ENCODE data around the gene PLPP3. TPM values are rescaled to one million over a fixed set of nuclear protein-coding genes. Genes with fewer than 3 reads are reported as not detected.

The PLPP3 gene
- polyA plus RNA-seq, 4 donors: 1.6 to 71.6 (median 23.1) TPM

DNA sequence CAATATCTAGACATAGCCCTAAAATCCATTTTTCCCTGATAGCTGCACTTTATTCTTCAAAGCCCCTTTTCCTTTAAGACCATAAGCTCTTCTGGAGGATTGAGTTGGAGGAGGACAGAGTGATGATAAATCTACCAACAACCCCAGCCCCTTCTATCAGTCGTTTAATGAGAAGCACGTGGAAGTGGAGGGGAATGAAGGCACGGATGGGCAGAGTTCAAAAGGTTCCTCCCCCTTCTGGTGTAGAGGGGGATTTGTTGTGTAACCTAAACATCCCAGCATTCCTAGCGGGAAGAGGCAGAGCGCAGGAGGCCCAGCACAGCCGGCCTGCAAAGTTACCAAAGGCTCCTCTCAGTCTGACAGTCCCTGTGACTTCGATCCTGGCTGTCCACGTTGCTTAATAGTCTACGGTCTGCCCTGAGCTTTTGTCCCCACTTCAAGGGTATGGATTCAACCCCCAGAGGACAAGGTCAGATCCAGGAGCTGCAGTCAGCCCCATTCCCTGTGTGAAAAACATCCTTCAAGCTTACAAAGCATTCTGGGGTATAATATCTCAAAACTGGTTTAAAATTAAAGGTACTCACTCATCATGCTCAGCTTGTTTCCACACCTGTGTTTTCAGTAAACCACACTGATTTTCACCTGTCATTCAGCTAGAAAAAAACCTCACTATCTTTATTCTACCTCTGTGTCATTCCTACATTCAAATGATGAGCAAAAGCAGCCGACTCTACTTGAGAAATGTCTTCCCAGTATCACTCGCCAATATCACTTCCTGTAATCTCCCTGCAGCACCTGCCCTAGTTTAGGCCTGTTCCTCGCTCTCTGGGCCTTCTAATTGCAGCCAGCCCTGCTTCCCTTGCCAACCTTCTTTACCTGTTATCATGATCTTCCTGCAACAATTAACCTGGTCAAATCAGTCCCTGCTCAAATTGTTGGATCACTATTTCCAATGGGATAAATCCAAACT lies 117.9 kb downstream of the PLPP3 start:
- Histone ChIP-seq H3K9me3 (ENCODE audit: control insufficient read depth in 2 of 2, insufficient read depth in 1 of 2, low read depth in 1 of 2, low read length in 1 of 2) (no peaks in the 10 kb centered on the region), H3K4me1 (ENCODE audit: control insufficient read depth in 3 of 3, insufficient read depth in 2 of 3, low read depth in 1 of 3, low read length in 2 of 3) (peaks cover 0 to 8% (median 3%) of the 10 kb centered on the region in 3 donors), H3K27me3 (ENCODE audit: control insufficient read depth in 3 of 3, insufficient read depth in 3 of 3, low read length in 3 of 3) (no peaks in the 10 kb centered on the region), H3K27ac (ENCODE audit: low read depth in 1 of 3, low read length in 2 of 3) (peak overlapping the region in 1 of 3 donors; percentile 60), H3K36me3 (ENCODE audit: control insufficient read depth in 3 of 3, insufficient read depth in 2 of 3, low read depth in 1 of 3, low read length in 3 of 3) (no peaks in the 10 kb centered on the region), H3K4me3 (ENCODE audit: low read depth in 1 of 3, low read length in 3 of 3) (no peak overlapping the region)
- 55 to 62% (median 56%) methylated on average over 12 of the region's 12 CpGs for WGBS, 3 donors
- FAIRE-seq (no peak), DNase-seq (peak in 1 of 2 donors; percentile 76)

DNA sequence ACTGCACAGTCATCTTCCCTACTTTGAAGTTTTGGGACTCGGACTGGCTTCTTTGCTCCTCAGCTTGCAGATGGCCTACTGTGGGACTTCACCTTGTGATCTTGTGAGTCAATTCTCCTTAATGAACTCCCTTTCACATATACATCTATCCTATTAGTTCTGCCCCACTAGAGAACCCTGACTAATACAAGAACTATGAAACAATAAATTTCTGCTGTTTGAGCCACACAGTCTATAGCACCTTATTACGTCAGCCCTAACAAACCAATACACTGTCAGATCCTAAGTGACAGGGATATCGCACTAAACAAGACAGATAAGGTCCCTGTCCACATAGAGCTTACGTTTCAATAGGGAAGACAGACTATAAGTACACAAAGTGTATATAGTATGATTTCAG lies 120.1 kb downstream of the PLPP3 start:
- WGBS, 3 donors: 73 to 94% (median 92%) methylated on average over 4 of the region's 4 CpGs
- Histone ChIP-seq H3K4me3 (ENCODE audit: low read depth in 1 of 3, low read length in 3 of 3) (no peak overlapping the region), H3K36me3 (ENCODE audit: control insufficient read depth in 3 of 3, insufficient read depth in 2 of 3, low read depth in 1 of 3, low read length in 3 of 3) (no peaks in the 10 kb centered on the region), H3K4me1 (ENCODE audit: control insufficient read depth in 3 of 3, insufficient read depth in 2 of 3, low read depth in 1 of 3, low read length in 2 of 3) (peaks cover 0 to 8% (median 4%) of the 10 kb centered on the region in 3 donors), H3K27ac (ENCODE audit: low read depth in 1 of 3, low read length in 2 of 3) (no peak overlapping the region), H3K27me3 (ENCODE audit: control insufficient read depth in 3 of 3, insufficient read depth in 3 of 3, low read length in 3 of 3) (no peaks in the 10 kb centered on the region), H3K9me3 (ENCODE audit: control insufficient read depth in 2 of 2, insufficient read depth in 1 of 2, low read depth in 1 of 2, low read length in 1 of 2) (no peaks in the 10 kb centered on the region)
- DNase-seq: no peak
- no peak for FAIRE-seq

DNA sequence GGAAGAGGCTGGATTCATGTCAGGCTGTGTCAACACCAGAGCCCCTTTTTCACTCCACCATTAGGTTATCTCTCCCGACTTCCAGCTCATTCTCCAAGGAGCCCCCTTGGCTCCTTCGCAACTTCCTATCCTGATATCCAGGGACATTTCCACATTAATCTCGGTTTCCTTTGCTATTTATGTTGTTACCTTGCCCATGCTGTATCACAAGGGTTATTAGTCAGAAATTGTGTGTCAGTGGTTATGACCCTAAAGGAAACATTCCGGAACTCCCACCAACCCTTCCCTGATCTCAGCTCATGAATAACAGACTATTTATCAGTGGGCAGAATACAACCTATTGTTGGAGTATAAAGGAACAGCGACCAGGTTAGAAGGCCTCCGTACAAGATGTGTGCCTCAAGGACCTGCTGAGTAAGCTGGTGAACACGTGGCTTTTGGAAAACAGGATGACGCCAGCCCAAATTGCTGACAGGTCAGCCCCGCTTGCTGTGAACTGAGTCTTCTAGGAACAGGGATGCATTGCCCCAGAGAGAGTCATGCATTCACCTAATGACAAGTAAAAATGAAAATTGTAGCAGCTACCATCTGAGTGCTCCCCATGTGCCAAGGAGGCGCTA lies 121.5 kb downstream of the PLPP3 start:
- FAIRE-seq: no peak
- peaks cover 0 to 19% (median 4%) of the 10 kb centered on the region in 3 donors for H3K4me1 ChIP-seq (ENCODE audit: control insufficient read depth in 3 of 3, insufficient read depth in 2 of 3, low read depth in 1 of 3, low read length in 2 of 3)
- WGBS, 3 donors: 86 to 93% (median 88%) methylated on average over 10 of the region's 10 CpGs

DNA sequence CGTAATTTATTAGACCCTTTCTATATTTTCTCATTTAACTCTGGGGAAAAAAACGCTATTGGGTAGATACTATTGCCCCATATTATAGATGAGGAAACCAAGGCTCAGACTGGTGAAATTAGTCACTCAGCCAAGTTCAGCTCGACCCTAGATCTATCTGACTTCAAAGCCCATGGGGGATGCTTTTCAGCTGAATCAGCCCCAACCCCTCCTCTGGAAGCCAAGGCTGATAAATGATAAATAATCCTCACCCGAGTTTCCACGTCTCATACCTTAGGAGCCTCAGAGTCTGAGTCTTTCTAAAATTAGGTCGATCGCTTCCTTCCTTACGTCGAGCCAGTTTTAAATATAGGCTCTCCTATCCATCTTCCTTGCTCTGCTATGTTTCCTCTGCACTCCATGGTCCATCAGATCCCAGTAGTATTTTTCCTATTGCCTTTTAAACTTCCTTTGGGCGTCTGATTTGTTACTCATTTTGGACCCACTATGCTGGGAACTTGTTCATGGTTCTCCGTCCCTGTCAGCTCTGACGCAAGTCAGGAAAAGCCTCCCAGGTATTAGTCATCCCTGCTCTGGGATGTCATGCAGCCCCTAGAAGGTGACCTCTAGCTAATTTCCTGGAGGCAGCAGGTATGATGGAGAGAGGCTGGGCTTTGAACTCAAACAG lies 122.8 kb downstream of the PLPP3 start:
- DNase-seq (no peak), FAIRE-seq (no peak)
- WGBS, 3 donors: 69 to 86% (median 86%) methylated on average over 12 of the region's 12 CpGs
- no peaks in the 10 kb centered on the region for H3K27me3 ChIP-seq (ENCODE audit: control insufficient read depth in 3 of 3, insufficient read depth in 3 of 3, low read length in 3 of 3)
- H3K9me3 ChIP-seq (ENCODE audit: control insufficient read depth in 2 of 2, insufficient read depth in 1 of 2, low read depth in 1 of 2, low read length in 1 of 2): no peaks in the 10 kb centered on the region
- peaks cover 0 to 26% (median 9%) of the 10 kb centered on the region in 3 donors for H3K4me1 ChIP-seq (ENCODE audit: control insufficient read depth in 3 of 3, insufficient read depth in 2 of 3, low read depth in 1 of 3, low read length in 2 of 3)
- no peak overlapping the region for H3K4me3 ChIP-seq (ENCODE audit: low read depth in 1 of 3, low read length in 3 of 3)
- H3K36me3 ChIP-seq (ENCODE audit: control insufficient read depth in 3 of 3, insufficient read depth in 2 of 3, low read depth in 1 of 3, low read length in 3 of 3): no peaks in the 10 kb centered on the region
- H3K27ac ChIP-seq (ENCODE audit: low read depth in 1 of 3, low read length in 2 of 3): no peak overlapping the region

More for the DNA sequence above, 121.5 kb downstream of the PLPP3 start:
- Histone ChIP-seq H3K4me3 (ENCODE audit: low read depth in 1 of 3, low read length in 3 of 3) (no peak overlapping the region), H3K27me3 (ENCODE audit: control insufficient read depth in 3 of 3, insufficient read depth in 3 of 3, low read length in 3 of 3) (no peaks in the 10 kb centered on the region), H3K9me3 (ENCODE audit: control insufficient read depth in 2 of 2, insufficient read depth in 1 of 2, low read depth in 1 of 2, low read length in 1 of 2) (no peaks in the 10 kb centered on the region), H3K36me3 (ENCODE audit: control insufficient read depth in 3 of 3, insufficient read depth in 2 of 3, low read depth in 1 of 3, low read length in 3 of 3) (no peaks in the 10 kb centered on the region), H3K27ac (ENCODE audit: low read depth in 1 of 3, low read length in 2 of 3) (no peak overlapping the region)
- no peak for DNase-seq

DNA sequence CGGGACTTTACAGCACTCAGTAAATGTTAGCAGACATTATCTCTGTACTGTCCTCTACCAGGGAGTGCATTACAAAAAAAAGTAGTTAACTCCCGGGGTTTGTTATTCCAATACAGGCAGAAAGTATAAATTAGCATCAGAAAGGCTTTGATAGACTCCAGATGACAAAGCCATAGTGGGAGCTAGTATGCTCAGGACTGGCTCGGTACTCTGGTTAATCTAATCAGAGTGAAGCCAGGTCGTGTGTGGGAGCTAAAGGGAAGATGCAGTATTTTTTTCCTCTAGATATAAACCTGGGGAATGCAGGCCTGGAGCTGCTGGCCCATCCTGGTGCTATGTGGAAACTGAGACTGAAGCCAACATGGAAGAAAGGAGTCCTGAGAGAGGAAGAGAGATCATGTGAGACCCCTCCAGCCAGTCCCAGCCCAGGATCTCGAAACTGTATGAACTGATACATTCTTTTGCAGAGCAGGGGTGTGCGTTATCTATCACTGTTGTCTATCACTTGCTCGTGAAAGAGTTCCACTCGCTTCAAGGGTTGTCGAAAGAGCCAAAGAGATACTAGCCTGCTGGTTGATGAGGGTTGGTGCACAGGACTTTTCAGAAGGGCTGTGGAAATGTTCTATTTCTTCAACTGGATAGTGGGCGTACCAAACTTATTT lies 125.8 kb downstream of the PLPP3 start:
- Histone ChIP-seq H3K27ac (ENCODE audit: low read depth in 1 of 3, low read length in 2 of 3) (peak overlapping the region in 1 of 3 donors; percentile 50), H3K4me3 (ENCODE audit: low read depth in 1 of 3, low read length in 3 of 3) (no peak overlapping the region), H3K36me3 (ENCODE audit: control insufficient read depth in 3 of 3, insufficient read depth in 2 of 3, low read depth in 1 of 3, low read length in 3 of 3) (no peaks in the 10 kb centered on the region), H3K4me1 (ENCODE audit: control insufficient read depth in 3 of 3, insufficient read depth in 2 of 3, low read depth in 1 of 3, low read length in 2 of 3) (peaks cover 5 to 52% (median 11%) of the 10 kb centered on the region in 3 donors), H3K9me3 (ENCODE audit: control insufficient read depth in 2 of 2, insufficient read depth in 1 of 2, low read depth in 1 of 2, low read length in 1 of 2) (no peaks in the 10 kb centered on the region), H3K27me3 (ENCODE audit: control insufficient read depth in 3 of 3, insufficient read depth in 3 of 3, low read length in 3 of 3) (no peaks in the 10 kb centered on the region)
- 82 to 89% (median 85%) methylated on average over 10 of the region's 10 CpGs for WGBS, 3 donors
- FAIRE-seq: no peak
- no peak for DNase-seq

DNA sequence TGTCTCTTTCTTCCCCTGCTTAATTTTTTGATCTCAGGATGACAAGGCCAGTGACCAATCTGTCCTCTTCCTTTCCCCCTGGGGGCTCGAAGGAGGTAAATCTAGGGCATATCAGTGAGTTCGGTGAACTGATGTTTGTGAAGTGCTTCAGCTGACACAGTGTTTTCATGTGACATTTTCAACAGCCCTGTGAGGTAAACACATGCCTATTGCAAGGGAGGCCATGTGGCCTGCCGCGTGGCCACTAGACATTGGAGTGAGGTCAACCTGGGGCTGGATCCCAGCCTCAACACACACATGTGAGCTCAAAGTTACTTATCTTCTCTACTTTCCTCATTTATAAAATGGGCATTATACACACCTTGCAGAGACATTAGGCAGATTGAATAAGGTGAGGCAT lies 126.3 kb downstream of the PLPP3 start:
- DNase-seq (peak in 1 of 2 donors; percentile 57), FAIRE-seq (no peak)
- H3K27ac ChIP-seq (ENCODE audit: low read depth in 1 of 3, low read length in 2 of 3): peak overlapping the region in 1 of 3 donors; percentile 72
- H3K27me3 ChIP-seq (ENCODE audit: control insufficient read depth in 3 of 3, insufficient read depth in 3 of 3, low read length in 3 of 3): no peaks in the 10 kb centered on the region
- WGBS, 3 donors: 80 to 91% (median 85%) methylated on average over 4 of the region's 4 CpGs
- no peak overlapping the region for H3K4me3 ChIP-seq (ENCODE audit: low read depth in 1 of 3, low read length in 3 of 3)
- H3K9me3 ChIP-seq (ENCODE audit: control insufficient read depth in 2 of 2, insufficient read depth in 1 of 2, low read depth in 1 of 2, low read length in 1 of 2): no peaks in the 10 kb centered on the region
- H3K4me1 ChIP-seq (ENCODE audit: control insufficient read depth in 3 of 3, insufficient read depth in 2 of 3, low read depth in 1 of 3, low read length in 2 of 3): peaks cover 5 to 54% (median 11%) of the 10 kb centered on the region in 3 donors
- no peaks in the 10 kb centered on the region for H3K36me3 ChIP-seq (ENCODE audit: control insufficient read depth in 3 of 3, insufficient read depth in 2 of 3, low read depth in 1 of 3, low read length in 3 of 3)

DNA sequence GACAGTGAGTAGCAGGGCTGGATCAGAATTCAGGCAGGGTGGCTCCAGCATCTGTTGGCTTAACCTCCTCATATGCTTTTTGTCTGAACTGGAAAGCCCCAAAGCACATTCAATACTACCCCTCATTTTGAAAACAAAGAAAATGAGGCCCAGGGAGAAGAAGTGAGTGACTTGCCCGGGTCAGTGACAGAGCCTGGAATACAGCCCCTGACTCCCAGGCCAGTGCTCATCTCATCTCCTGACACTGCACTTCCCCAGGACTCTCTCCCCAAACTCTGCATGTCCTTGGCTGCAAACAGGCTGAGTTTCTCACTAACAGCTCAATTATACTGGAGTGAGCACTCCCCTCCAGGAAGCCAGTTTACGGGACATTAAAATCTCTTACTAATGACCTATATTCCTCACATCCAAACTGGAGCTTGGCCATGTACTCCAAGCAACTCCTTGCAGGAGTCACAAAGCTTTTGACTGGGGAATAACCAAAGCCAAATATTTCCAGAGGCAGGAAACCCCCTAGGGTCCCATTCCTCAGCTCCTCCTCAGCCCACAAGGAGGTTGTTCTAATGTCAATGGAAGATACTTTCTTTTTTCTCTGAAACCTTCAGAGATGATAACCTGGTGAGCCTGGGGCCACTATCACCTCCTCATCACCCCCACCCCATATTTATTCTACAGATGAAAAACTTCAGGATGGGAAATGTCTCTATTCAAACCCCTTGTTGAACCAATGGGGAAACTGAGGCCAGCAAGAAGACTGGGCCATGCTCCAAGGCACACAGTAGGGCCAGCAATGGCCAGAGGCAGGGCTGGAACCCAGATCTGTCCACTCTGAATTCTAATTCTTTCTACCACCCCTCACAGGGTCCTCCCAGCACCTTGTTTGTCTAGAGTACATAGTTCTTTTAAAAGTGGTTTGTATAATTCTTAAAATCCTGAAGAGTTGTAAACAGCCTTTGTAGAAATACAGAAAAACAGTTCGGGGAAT lies 127.0 kb downstream of the PLPP3 start:
- 62 to 81% (median 73%) methylated on average over 3 of the region's 3 CpGs for WGBS, 3 donors
- Histone ChIP-seq H3K27ac (ENCODE audit: low read depth in 1 of 3, low read length in 2 of 3) (peak overlapping the region in 2 of 3 donors; percentile 59 to 72), H3K36me3 (ENCODE audit: control insufficient read depth in 3 of 3, insufficient read depth in 2 of 3, low read depth in 1 of 3, low read length in 3 of 3) (no peaks in the 10 kb centered on the region)

More for the DNA sequence above, 127.0 kb downstream of the PLPP3 start:
- Histone ChIP-seq H3K4me1 (ENCODE audit: control insufficient read depth in 3 of 3, insufficient read depth in 2 of 3, low read depth in 1 of 3, low read length in 2 of 3) (peaks cover 5 to 54% (median 11%) of the 10 kb centered on the region in 3 donors), H3K4me3 (ENCODE audit: low read depth in 1 of 3, low read length in 3 of 3) (no peak overlapping the region), H3K27me3 (ENCODE audit: control insufficient read depth in 3 of 3, insufficient read depth in 3 of 3, low read length in 3 of 3) (no peaks in the 10 kb centered on the region), H3K9me3 (ENCODE audit: control insufficient read depth in 2 of 2, insufficient read depth in 1 of 2, low read depth in 1 of 2, low read length in 1 of 2) (no peaks in the 10 kb centered on the region)
- FAIRE-seq (no peak), DNase-seq (no peak)

Measured in small intestine (tissue), 7 donors.